HepG2 (cell line): ENCODE results near the gene MICALL2. TPM values are rescaled to one million over a fixed set of nuclear protein-coding genes. Genes with fewer than 3 reads are reported as not detected.

Source experiments
- AHR ChIP-seq: IDR thresholded peaks from 2 replicates; pipeline ENCODE4 v1.6.1; 2018; ENCODE audit warnings: missing genetic modification reagents, missing compliant biosample characterization
- DNMT1 ChIP-seq: sonication (generic); formaldehyde crosslinking; IDR thresholded peaks from 2 replicates; pipeline ENCODE4 v1.5.1; 2020; ENCODE audit warnings: mild to moderate bottlenecking, missing genetic modification reagents
- GABPB1 ChIP-seq: IDR thresholded peaks from 2 replicates; pipeline ENCODE4 v1.6.1; 2016; ENCODE audit warnings: mild to moderate bottlenecking, missing genetic modification reagents, moderate library complexity, missing compliant biosample characterization
- HOMEZ ChIP-seq: IDR thresholded peaks from 2 replicates; pipeline ENCODE4 v1.6.1; 2016; ENCODE audit warnings: low read depth
- HOXA9 ChIP-seq: sonication (generic); formaldehyde crosslinking; IDR thresholded peaks from 2 replicates; pipeline ENCODE4 v1.8.1; 2022; ENCODE audit warnings: missing genetic modification reagents, mild to moderate bottlenecking, moderate library complexity, borderline replicate concordance
- IRF2 ChIP-seq: IDR thresholded peaks from 2 replicates; pipeline ENCODE4 v1.6.1; 2018; ENCODE audit warnings: missing genetic modification reagents, missing compliant biosample characterization
- MLLT10 ChIP-seq: sonication (generic); formaldehyde crosslinking; IDR thresholded peaks from 2 replicates; pipeline ENCODE4 v1.4.0; 2020; ENCODE audit warnings: missing genetic modification reagents
- MTA1 ChIP-seq: sonication (generic); formaldehyde crosslinking; IDR thresholded peaks from 2 replicates; pipeline ENCODE4 v1.4.0; 2020; ENCODE audit warnings: missing genetic modification reagents, mild to moderate bottlenecking, borderline replicate concordance
- NFIC ChIP-seq: IDR thresholded peaks from 2 replicates; pipeline ENCODE4 v1.6.1; 2012; ENCODE audit warnings: mild to moderate bottlenecking, low read length, inconsistent platforms
- NONO ChIP-seq, 2 experiments: fragments of 450-650 bp in 1 of 2; sonication (generic) in 1 of 2; formaldehyde crosslinking in 1 of 2; IDR thresholded peaks in 1 of 2; conservative IDR thresholded peaks in 1 of 2; 2 replicates each; pipeline versions ENCODE4 v1.6.1 to v1.8.0; 2017 to 2022; ENCODE audit warnings: mild to moderate bottlenecking in 1 of 2, missing genetic modification reagents in 1 of 2, moderate library complexity in 1 of 2
- SMC3 ChIP-seq: IDR thresholded peaks from 2 replicates; pipeline ENCODE4 v1.6.1; 2011; ENCODE audit warnings: low read length, improper control_type of control experiment
- THAP11 ChIP-seq: IDR thresholded peaks from 2 replicates; pipeline ENCODE4 v1.6.1; 2016; ENCODE audit warnings: missing biosample characterization, missing genetic modification reagents
- U2AF2 ChIP-seq: fragments of 200-400 bp; formaldehyde crosslinking; IDR thresholded peaks from 2 replicates; pipeline ENCODE4 v1.6.1; 2017; ENCODE audit warnings: low read depth, mild to moderate bottlenecking, low read length
- ZBTB4 ChIP-seq: sonication (generic); formaldehyde crosslinking; IDR thresholded peaks from 2 replicates; pipeline ENCODE4 v1.4.0; 2020; ENCODE audit warnings: missing genetic modification reagents, mild to moderate bottlenecking, borderline replicate concordance
- ZC3H4 ChIP-seq: sonication (generic); formaldehyde crosslinking; IDR thresholded peaks from 2 replicates; pipeline ENCODE4 v1.4.0; 2020; ENCODE audit warnings: missing genetic modification reagents, borderline replicate concordance
- ZFP91 ChIP-seq: sonication (generic); formaldehyde crosslinking; IDR thresholded peaks from 2 replicates; pipeline ENCODE4 v1.9.0; 2022; ENCODE audit warnings: missing genetic modification reagents, mild to moderate bottlenecking, borderline replicate concordance
- ZNF230 ChIP-seq: sonication (generic); formaldehyde crosslinking; IDR thresholded peaks from 2 replicates; pipeline ENCODE4 v1.4.0; 2020; ENCODE audit warnings: mild to moderate bottlenecking, missing genetic modification reagents
- ZNF235 ChIP-seq: sonication (generic); formaldehyde crosslinking; IDR thresholded peaks from 2 replicates; pipeline ENCODE4 v1.8.1; 2023; ENCODE audit warnings: mild to moderate bottlenecking, missing genetic modification reagents, borderline replicate concordance
- ZNF263 ChIP-seq: sonication (generic); formaldehyde crosslinking; IDR thresholded peaks from 2 replicates; pipeline ENCODE4 v1.4.0; 2020; ENCODE audit warnings: missing genetic modification reagents
- ZSCAN22 ChIP-seq: sonication (generic); formaldehyde crosslinking; IDR thresholded peaks from 2 replicates; pipeline ENCODE4 v1.4.0; 2020; ENCODE audit warnings: mild to moderate bottlenecking, missing genetic modification reagents
- polyA plus RNA-seq, 8 experiments: library from polyadenylated mRNA; depleted of rRNA in 3 of 8; stranded (reverse) in 7 of 8; unstranded in 1 of 8; fragments of >200 nt; fragmentation: Illumina TruSeq in 4 of 8; extraction: Trizol in 4 of 8; gene quantifications; 2 replicates each; pipeline versions ENCODE4 v1.2.1 to v1.2.3, GENCODE V29; 2011 to 2016; ENCODE audit warnings: low read depth in 4 of 8, missing spikeins in 1 of 8, mixed read lengths in 1 of 8; ENCODE audit not compliant: insufficient read depth in 1 of 8
- total RNA-seq, 5 experiments: library from RNA; depleted of rRNA; stranded (reverse); fragments of >200 nt; fragmentation: Illumina TruSeq; extraction: Trizol; gene quantifications; 2 replicates each; pipeline ENCODE4 v1.2.3, GENCODE V29; 2016; ENCODE audit warnings: low read depth in 1 of 5

MICALL2 gene
- total and polyA plus RNA-seq, 2 of the 13 experiments (the other 11 are each of a cell fraction or from before 2014, with no cell fraction given): 5.8 to 12.4 TPM

DNA sequence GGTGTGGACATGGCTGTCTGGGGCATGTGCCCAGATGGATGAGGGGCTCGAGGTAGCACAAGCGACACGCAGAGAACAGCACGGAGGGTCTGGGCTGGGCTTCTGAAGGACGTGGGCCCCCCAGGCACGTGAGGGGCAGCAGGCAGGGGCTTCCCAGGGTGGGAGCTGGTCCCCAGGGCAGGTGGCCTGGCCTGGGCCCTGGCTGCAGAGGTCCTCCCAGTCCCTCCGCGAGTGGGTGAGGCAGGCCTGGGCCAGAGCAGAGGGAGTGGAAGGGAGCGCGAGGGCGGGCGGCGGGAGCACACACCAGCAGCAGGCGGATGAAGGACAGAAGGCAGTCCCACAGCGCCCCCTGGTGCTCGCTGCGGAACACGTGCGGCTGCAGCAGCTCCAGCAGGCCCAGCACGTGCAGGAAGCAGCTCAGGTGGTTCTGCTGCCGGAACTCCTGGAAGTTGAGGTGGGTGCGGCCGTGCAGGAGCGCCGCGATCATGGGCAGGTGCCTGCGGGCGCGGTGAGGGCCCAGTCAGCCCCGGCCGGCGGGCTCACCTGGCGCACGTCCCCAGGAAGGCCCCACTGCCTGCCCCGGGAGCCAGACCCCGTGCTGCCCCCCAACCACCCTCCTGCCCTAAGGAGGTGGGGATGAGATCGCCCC lies 14.7 kb upstream of the MICALL2 start (continued):
- TF ChIP-seq ZNF235 (no peak), NFIC (no peak), NONO (IDR thresholded peaks at IDR 0.05) (no peak), NONO (CRISPR knock-in tag; conservative IDR thresholded peaks at IDR 0.05) (peak; percentile 54; the same call in 1 of the 2 replicates), ZSCAN22 (CRISPR knock-in tag) (no peak), GABPB1 (CRISPR knock-in tag) (peak; percentile 72), U2AF2 (no peak), ZNF263 (CRISPR knock-in tag) (peak; percentile 99), ZC3H4 (CRISPR knock-in tag) (no peak), SMC3 (peak; percentile 40; the same call in 1 of the 2 replicates), ZBTB4 (CRISPR knock-in tag) (peak; percentile 98), MLLT10 (CRISPR knock-in tag) (no peak), THAP11 (CRISPR knock-in tag) (peak; percentile 41; the same call in 1 of the 2 replicates), HOXA9 (CRISPR knock-in tag) (no peak), AHR (CRISPR knock-in tag) (peak; percentile 68; the same call in 1 of the 2 replicates), MTA1 (0 out of 2 replicates have a peak, but pooled peaks have one; percentile 31), DNMT1 (CRISPR knock-in tag) (0 out of 2 replicates have a peak, but pooled peaks have one; percentile 26), HOMEZ (no peak), ZNF230 (CRISPR knock-in tag) (peak; percentile 51; the same call in 1 of the 2 replicates), ZFP91 (peak; percentile 60), IRF2 (CRISPR knock-in tag) (no peak)
